Mammary epithelial cell (primary cell): ENCODE data around the gene COPA.

Source experiments
- CTCF ChIP-seq, 2 donors: IDR thresholded peaks in 1 of 2; conservative IDR thresholded peaks in 1 of 2; 2 replicates each; pipeline ENCODE4 v1.5.1; 2011 to 2012; ENCODE audit warnings: inconsistent platforms in 2 of 2, low read length in 2 of 2, mild to moderate bottlenecking in 2 of 2, control low read depth in 1 of 2, low read depth in 1 of 2; ENCODE audit not compliant: insufficient read depth in 1 of 2; ENCODE audit errors: extremely low read depth in 1 of 2
- EZH2 ChIP-seq: IDR thresholded peaks from 2 replicates; pipeline ENCODE4 v1.6.1; 2012; ENCODE audit warnings: low read length, inconsistent platforms, borderline replicate concordance

GRCh38 chr1:160338580-160338979 lies 4.5 kb downstream of the COPA start:
- TF ChIP-seq CTCF (conservative IDR thresholded peaks at IDR 0.05 in 1 of 2, IDR thresholded peaks at IDR 0.05 in 1 of 2; ENCODE audit: extremely low read depth in 1 of 2, insufficient read depth in 1 of 2, low read depth in 1 of 2, low read length in 2 of 2) (no peak), EZH2 (no peak)
